Measurements from ENCODE around the gene IPPK.

- TF ChIP-seq EZH2 (IDR thresholded peaks at IDR 0.05; ENCODE audit: insufficient read depth, poor library complexity, severe bottlenecking) (no peak), EZH2phosphoT487 (IDR thresholded peaks at IDR 0.05; ENCODE audit: insufficient read depth, low read depth) (no peak)
Observed at GRCh38 chr9:92665836-92666235, 4.1 kb downstream of the IPPK start.

Measured in GM23248 (cell line).